Measurements from ENCODE around the gene PLXNA4.

DNA sequence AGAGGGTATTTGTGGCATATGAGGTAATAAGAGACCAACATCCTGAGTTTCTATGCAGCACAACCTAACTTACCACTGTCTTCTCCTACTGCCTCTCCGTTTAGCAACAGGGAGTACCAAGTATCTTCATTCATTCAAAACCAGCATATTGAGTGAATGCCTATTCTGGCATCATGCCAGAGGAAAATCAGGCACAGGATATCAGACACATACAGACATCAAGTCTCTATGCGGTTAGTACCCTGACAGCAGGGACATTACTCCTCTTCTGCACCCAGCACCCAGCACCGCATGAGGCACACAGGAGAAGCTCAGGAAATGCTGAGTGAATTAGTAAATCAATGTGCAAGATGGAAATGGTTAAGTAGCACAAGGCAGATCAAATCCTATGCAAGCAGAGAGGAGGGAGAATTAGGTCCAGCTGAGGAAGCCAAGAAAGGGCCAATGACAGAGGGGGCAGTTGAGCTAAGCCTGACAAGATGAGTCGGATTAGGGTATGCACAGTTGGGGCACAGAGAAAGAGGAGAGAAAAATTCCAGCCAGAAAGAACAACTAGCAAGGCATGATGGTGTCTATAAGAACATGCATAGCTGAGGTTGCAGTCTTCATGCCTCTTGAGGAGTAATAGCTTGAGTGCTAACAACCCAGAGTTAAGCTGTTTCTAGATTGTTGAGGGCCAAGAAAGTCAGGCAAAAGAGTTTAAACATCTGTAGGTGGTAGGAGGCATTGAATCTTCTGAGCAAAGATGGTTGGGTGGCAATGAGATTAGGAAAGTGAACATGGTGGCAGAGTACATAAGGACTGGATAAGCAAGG, 146.0 kb downstream of the PLXNA4 start:
- TF ChIP-seq CTCF (IDR thresholded peaks at IDR 0.05): no peak
- TF ChIP-seq POLR2A (IDR thresholded peaks at IDR 0.05): no peak
